ENCODE measurements around the gene RRP7A.
"Not testable (repeated sequence)": the region's sequence is repeated elsewhere in the genome, so short reads cannot be mapped to it uniquely, and the experiment has no call there.

The RRP7A gene

DNA sequence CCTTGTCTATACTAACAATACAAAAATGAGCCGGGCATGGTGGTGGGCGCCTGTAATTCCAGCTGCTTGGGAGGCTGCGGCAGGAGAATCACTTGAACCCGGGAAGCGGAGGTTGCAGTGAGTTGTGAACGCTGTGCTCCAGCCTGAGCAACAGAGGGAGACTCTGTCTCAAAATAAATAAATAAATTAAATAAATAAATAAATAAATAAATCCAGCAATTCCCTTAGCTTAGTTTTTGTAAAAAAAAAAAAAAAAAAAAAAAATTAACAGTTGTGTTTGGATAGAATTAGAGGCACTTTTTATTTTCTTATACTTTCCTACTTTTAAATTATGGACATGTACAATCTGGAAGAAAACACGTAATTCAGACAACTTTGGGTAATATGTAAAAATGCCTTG is 2.5 kb downstream of the RRP7A start:
- not testable (repeated sequence) for H3K27ac Mint-ChIP-seq

DNA sequence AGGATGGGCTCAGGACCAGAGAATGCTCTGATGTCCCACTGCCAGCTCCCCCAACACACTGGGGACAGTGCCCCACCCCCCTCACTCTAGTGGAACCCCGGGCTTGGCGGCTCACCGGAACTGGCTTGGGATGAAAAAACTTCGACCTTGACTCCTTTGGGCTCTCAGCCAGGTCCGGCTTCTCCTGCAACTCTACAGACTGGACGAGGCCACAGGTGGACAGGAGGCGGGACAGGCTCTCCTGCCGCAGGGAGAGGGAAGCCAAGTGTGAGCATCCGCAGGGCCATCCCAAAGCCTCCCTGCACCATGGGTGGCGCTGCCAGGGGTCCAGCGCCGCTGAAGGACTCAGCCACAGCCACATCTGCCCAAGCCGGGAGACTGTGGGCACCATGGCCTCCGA is 3.7 kb downstream of the RRP7A start:
- no peaks in the 10 kb centered on the region for H3K9me3 Mint-ChIP-seq
- H3K4me3 Mint-ChIP-seq: no peak overlapping the region
- peaks cover 40% of the 10 kb centered on the region for H3K4me1 Mint-ChIP-seq
- peak overlapping the region in 1 of 2 donors; percentile 27 for H3K27ac Mint-ChIP-seq
- no peaks in the 10 kb centered on the region for H3K27me3 Mint-ChIP-seq
- ATAC-seq (no peak), DNase-seq (no peak)

More for the DNA sequence above, 2.5 kb downstream of the RRP7A start:
- H3K27me3 Mint-ChIP-seq, DNase-seq, H3K9me3 Mint-ChIP-seq, ATAC-seq: not testable (repeated sequence)
- H3K4me1 Mint-ChIP-seq: peaks cover 39% of the 10 kb centered on the region
- peak overlapping the region in 1 of 2 donors; percentile 41 for H3K4me3 Mint-ChIP-seq

DNA sequence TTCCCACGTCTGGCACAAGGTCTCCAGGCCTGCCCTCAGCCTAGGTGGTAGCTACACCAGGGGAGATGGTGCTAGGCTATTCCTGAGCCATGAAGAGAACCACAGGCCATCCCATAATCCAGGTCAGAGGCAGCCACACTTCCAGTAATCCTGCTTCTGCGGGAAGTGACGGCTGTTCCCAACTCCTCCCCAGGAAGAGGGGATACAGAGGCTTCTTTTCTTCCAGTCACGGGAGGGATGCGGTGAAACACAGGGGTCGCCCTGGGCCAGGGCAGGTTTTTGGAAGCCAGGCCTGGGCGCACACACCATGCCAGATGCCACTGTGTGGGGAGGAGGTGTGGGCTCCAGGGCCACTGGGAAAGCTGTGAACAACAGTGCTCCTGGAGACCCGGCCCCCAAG is 4.3 kb downstream of the RRP7A start:
- not testable (repeated sequence) for DNase-seq, ATAC-seq, H3K4me3 Mint-ChIP-seq, H3K9me3 Mint-ChIP-seq, H3K27me3 Mint-ChIP-seq
- H3K4me1 Mint-ChIP-seq: peaks cover 34% of the 10 kb centered on the region
- H3K27ac Mint-ChIP-seq: peak overlapping the region; percentile 34 to 61

DNA sequence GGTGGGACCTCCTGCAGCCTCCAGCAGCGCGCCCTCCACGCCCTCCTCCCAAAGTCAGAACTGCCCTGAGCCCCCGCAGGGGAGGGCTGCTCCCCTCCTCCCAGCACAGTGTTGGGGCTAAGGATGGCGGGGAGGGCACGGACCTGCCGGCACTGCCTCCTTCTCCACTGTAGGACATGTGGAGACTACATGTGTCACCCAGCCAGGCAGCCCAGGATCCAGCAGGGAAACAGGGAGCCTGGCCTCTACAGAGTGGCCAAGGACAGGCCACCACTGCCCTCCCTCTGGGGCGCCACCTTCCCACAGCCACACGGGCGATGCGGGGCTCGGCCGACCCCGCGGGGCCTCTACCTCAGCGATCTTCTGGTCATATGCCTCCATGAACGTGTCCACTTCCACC is 5.3 kb downstream of the RRP7A start:
- H3K27me3 Mint-ChIP-seq, H3K9me3 Mint-ChIP-seq, H3K4me3 Mint-ChIP-seq, DNase-seq, ATAC-seq: not testable (repeated sequence)
- Mint-ChIP-seq H3K27ac (peak overlapping the region in 1 of 2 donors; percentile 74), H3K4me1 (peaks cover 27% of the 10 kb centered on the region)

DNA sequence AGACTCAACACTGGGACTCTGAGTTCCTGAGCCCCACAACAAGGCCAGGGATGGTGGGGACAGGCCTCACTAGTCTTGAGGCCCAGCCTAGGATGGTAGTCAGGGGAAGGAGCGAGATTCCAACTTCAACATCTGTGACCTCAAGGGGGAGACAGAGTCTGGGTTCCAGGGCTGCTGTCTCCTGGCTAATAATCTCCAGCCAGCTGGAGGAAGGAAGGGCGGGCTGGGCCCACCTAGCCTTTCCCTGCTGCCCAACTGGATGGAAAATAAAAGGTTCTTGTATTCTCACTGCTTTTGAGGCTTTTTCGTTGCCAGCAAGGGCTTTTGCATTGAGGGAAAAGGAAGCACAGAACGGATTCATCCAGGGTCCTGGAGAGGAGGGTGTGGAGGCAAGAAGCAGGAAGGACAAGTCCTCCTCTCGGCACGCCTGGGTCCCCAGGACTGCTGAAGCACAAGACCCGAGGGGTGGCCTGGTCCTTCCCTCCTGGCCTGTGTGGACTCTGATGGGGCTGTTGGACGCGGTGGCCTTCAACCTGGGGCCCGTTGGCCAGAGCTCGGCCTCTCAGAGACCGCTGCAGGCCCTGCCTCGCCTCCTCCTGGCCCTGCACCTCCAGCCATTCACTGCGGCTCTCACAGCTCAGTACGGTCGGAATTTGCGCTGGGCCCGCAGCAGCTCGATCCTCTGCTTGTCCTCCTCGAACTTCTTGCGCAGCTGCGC is 7.2 kb downstream of the RRP7A start:
- ATAC-seq, H3K27me3 Mint-ChIP-seq: not testable (repeated sequence)

DNA sequence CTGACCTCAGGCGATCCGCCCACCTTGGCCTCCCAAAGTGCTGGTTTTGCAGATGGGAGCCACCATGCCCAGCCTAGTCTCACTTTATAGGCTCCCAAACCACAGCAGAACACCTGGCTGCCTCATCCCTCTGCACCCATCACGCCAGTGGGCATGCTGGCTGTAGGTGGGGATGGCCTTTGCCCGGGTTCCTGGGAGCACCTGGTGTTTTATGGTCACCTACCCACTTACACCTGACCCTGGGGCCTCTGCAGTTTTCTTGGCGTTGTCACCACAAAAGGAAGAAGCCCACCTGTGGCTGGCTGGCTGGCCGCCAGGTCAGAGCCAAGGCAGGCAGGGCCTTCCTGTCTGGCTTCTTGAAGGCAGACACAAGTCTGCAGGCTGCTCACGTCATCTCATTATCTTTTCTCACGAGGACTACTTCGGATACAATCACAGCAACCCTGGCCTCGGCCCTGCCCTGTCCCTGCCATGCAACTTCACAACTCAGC is 8.2 kb downstream of the RRP7A start:
- Mint-ChIP-seq H3K4me1 (peaks cover 16% of the 10 kb centered on the region), H3K9me3 (no peaks in the 10 kb centered on the region), H3K4me3 (no peak overlapping the region), H3K27me3 (no peaks in the 10 kb centered on the region), H3K27ac (peak overlapping the region in 1 of 2 donors; percentile 63)
- ATAC-seq (no peak), DNase-seq (no peak)

More for the DNA sequence above, 7.2 kb downstream of the RRP7A start:
- DNase-seq, H3K9me3 Mint-ChIP-seq, H3K4me3 Mint-ChIP-seq: not testable (repeated sequence)
- Mint-ChIP-seq H3K27ac (peak overlapping the region in 1 of 2 donors; percentile 33), H3K4me1 (peaks cover 20% of the 10 kb centered on the region)

DNA sequence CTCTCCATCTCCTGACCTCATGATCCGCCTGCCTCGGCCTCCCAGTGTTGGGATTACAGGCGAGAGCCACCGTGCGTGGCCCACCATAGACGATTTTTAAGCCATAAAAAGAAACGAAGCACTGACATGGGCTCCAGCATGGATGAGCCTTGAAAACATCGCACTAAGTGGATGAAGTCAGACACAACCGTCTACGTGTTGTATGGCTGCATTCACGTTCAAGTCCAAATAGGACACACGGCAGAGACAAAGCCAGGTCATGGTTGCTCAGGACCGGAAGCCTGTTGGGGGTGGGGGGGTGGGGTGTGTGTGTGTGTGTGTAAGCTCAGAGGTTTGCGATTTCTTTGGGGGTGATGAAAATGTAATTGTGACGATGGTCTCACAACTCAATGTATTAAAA is 10.0 kb downstream of the RRP7A start:
- Mint-ChIP-seq H3K27ac (no peak overlapping the region), H3K9me3 (no peaks in the 10 kb centered on the region), H3K27me3 (no peaks in the 10 kb centered on the region), H3K4me1 (peaks cover 5% of the 10 kb centered on the region), H3K4me3 (no peak overlapping the region)
- ATAC-seq (no peak), DNase-seq (no peak)

DNA sequence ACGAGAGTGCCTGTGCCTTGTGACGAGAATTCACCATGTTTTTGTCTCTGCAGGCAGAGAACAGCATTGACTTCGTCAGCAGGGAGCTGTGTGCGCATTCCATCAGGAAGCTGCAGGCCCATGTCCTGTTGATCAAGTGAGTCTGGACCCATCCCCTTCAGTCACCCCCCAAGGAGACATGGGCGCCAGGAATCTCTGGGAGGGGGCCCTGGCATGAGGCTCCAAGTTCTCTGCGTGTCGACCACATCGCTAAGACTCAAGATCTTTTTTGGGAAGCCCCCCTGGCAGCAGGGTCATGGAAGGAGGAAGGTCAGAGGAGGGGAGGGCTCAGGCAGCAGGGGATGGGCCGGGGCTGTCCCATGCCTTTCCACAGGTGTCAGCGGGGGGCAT is 10.6 kb downstream of the RRP7A start:
- DNase-seq, H3K27me3 Mint-ChIP-seq, H3K4me1 Mint-ChIP-seq, ATAC-seq, H3K27ac Mint-ChIP-seq, H3K9me3 Mint-ChIP-seq, H3K4me3 Mint-ChIP-seq: not testable (repeated sequence)

DNA sequence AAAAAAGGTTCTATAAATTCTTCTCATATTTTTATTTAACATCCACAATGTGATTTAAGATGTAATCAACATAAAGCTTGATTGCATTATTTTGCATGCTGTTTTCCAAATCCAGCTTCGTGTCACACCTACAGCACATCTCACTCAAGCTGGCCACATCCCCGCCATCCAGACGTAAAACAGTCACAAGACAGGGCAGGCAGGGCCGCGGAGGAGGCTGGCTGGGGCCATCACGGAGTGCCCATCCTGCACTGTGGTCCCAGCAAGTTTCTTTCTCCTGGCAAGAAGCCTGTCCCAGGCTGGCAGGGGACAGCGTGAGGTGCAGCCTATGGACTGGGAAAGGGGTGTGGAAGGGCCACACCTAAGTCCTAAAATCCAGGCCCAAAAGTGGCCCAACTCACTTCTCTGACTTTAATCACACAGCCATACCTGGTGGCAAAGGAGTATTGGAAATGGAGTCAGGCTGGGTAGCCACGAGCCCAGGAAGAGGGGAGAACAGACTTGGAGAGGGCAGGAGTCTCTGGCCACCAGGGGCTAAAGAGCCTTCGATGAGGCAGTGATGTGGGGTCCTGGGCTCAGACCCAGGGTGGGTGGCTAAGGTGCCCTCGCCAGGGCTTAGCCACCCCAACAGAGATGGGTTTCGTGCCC is 11.1 kb downstream of the RRP7A start:
- H3K27me3 Mint-ChIP-seq, H3K4me3 Mint-ChIP-seq, H3K27ac Mint-ChIP-seq, DNase-seq, ATAC-seq, H3K9me3 Mint-ChIP-seq, H3K4me1 Mint-ChIP-seq: not testable (repeated sequence)

DNA sequence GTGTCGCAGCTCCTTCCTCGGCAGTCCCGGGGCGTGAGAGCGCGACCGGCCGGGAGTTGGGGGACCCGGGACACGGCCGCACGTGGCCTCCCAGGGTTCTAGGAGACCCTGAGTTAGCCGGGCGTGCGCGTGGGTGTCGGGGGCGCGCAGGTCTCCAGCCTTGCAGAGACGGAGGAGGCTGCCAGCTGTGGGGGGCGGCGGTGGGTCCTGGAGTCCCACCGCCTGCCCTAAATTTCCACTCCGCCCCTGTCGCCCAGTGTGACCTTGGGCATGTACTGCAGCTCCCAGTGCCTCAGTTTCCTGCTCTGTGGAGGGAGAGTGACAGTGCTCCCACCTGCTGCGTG is 18.8 kb downstream of the RRP7A start:
- H3K4me1 Mint-ChIP-seq: peaks cover 13% of the 10 kb centered on the region
- no peaks in the 10 kb centered on the region for H3K27me3 Mint-ChIP-seq
- H3K9me3 Mint-ChIP-seq: no peaks in the 10 kb centered on the region
- peak overlapping the region in 1 of 2 donors; percentile 71 for H3K27ac Mint-ChIP-seq
- no peak for ATAC-seq
- DNase-seq: no peak
- H3K4me3 Mint-ChIP-seq: peak overlapping the region; percentile 69 to 87

DNA sequence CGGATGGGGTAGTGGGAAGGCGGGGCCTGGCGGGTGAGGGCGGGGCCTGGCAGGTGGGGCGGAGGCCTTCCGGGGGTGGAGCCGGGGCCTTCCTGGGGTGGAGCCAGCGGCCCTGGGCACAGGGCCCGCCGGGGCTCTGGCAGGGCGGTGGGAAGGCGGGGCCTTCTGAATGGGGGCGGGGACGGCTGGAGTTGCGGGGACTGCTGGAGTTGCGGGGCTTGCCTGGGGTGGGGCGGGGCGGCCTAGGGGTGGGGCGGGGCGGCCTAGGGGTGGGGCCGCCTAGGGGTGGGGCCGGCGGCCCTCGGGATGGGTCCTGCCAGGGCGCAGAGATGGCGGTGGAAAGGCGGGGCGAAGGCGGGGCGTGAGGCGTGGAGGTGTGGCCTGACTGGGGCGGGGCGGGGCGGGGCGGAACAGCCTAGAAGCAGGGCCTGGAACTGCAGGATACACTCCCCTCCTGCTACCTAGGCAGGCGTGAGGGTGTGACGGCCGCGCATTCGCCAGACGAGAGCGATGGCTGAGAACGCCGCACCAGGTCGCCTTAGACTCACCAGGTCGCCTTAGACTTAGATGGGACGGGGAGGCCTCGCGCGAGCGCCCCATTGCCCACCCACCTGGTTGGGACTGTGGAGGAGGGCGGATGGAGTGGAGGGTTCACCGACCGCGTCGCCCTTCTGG is 19.3 kb downstream of the RRP7A start:
- Mint-ChIP-seq H3K27ac (peak overlapping the region in 1 of 2 donors; percentile 71), H3K4me1 (peaks cover 13% of the 10 kb centered on the region), H3K4me3 (peak overlapping the region; percentile 69 to 87), H3K27me3 (no peaks in the 10 kb centered on the region), H3K9me3 (no peaks in the 10 kb centered on the region)
- DNase-seq (peak; percentile 86 to 89), ATAC-seq (peak; percentile 94)

DNA sequence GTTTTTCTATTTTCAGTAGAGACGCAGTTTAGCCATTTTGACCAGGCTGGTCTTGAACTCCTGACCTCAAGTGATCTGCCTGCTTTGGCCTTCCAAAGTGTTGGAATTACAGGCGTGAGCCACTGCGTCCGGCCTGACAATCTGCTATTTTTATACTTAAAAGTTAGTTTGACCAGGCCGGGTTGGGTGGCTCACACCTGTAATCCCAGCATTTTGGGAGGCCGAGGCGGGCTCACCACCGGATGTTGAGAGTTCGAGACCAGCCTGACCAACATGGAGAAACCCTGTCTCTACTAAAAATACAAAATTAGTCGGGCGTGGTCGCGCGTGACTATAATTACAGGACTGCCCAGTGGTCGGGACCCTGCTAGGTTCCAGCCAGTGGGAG is 19.8 kb downstream of the RRP7A start:
- not testable (repeated sequence) for ATAC-seq, H3K9me3 Mint-ChIP-seq, H3K27me3 Mint-ChIP-seq, DNase-seq, H3K27ac Mint-ChIP-seq
- Mint-ChIP-seq H3K4me1 (peaks cover 13% of the 10 kb centered on the region), H3K4me3 (peak overlapping the region; percentile 29 to 44)

DNA sequence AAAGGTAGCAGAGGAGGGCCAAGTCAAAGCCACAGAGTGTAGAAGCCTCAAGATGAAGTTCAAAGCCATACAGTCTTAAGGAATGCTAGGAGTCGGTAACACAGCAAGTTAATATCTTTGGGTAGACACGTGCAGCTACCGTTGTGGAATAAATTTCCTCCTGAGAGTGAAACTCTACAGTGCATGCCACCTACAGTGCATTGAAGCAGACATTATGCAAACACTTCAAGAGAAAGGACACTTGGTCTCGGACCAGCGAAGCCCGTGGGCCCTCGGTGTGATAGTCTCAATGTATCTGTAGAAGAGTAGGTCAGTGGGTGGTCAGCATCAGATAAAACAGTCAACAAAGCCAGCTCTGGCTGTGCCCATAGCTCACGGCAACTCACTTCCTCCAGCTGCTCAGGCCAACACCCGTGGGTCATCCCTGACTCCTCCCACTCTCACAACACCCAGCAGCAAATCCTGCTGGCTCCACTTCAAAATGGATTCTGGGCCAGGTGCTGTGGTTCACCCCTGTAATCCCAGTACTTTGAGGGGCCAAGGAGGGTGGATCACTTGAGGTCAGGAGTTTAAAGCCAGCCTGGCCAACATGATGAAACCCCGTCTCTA is 24.0 kb downstream of the RRP7A start:
- H3K4me3 Mint-ChIP-seq, DNase-seq, H3K27ac Mint-ChIP-seq, ATAC-seq, H3K27me3 Mint-ChIP-seq, H3K9me3 Mint-ChIP-seq: not testable (repeated sequence)
- H3K4me1 Mint-ChIP-seq: peaks cover 12% of the 10 kb centered on the region

DNA sequence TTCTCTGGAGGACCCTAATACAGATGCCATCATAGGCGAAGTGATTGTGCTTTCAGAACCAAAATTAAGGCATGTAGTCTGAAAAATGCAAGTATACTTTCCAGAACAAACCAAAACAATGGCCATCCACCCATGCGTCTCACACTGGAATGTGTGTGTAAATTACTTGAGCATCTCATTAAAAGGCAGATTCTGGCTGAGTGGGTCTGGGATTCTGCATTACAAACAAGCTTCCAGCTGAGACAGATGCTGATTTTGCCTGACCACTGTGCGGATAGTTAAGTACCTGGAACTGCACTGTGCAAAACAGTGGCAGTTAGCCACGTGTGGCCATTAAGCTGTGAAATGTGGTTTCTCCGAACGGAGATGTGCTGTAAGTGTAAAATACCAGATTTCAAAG is 26.2 kb downstream of the RRP7A start:
- Mint-ChIP-seq H3K9me3 (no peaks in the 10 kb centered on the region), H3K4me1 (peaks cover 4% of the 10 kb centered on the region), H3K27me3 (no peaks in the 10 kb centered on the region)

DNA sequence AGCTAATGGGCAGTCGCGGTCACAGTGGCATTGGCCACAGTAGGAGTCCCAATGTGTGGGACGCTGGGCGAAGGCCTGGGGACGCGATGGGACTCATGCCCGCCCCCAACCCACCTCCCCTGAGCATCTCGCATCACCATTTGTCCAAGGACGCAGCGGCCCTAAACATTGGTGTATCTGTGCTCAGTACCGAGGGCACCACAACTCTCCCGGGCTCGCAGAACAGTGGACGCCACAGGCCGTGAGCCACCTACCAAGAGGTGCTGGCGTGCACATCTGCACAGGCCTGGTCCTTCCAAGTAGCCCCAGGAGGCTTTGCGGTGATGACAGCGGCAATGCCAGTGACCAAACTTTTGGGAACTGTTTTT is 27.3 kb downstream of the RRP7A start:
- H3K4me1 Mint-ChIP-seq: no peaks in the 10 kb centered on the region
- no peak overlapping the region for H3K4me3 Mint-ChIP-seq
- no peaks in the 10 kb centered on the region for H3K9me3 Mint-ChIP-seq
- ATAC-seq (no peak), DNase-seq (no peak)
- H3K27me3 Mint-ChIP-seq: no peaks in the 10 kb centered on the region
- H3K27ac Mint-ChIP-seq: no peak overlapping the region

More for the DNA sequence above, 26.2 kb downstream of the RRP7A start:
- ATAC-seq (no peak), DNase-seq (no peak)
- H3K4me3 Mint-ChIP-seq: no peak overlapping the region
- H3K27ac Mint-ChIP-seq: no peak overlapping the region
